AG09309 (cell line): ENCODE data around the gene HIVEP1.

Source experiments
- DNase-seq: peaks from one replicate; pipeline ENCODE4 v3.0.0-alpha.2; 2010; ENCODE audit warnings: low read depth
- H3K4me3 ChIP-seq: 2 replicates; pipeline ENCODE4 v1.5.1; 2011; ENCODE audit warnings: mild to moderate bottlenecking, low read depth, low read length, moderate library complexity; ENCODE audit not compliant: control insufficient read depth
- CTCF ChIP-seq: IDR thresholded peaks from 2 replicates; pipeline ENCODE4 v1.5.1; 2011; ENCODE audit warnings: mild to moderate bottlenecking, low read depth, low read length, inconsistent platforms; ENCODE audit not compliant: insufficient read depth, control insufficient read depth; ENCODE audit errors: missing control alignments

Gene HIVEP1

GRCh38 chr6:12014027-12014872, 2.1 kb downstream of the HIVEP1 start:
- no peak overlapping the region for H3K4me3 ChIP-seq
- DNase-seq: no peak
- TF ChIP-seq CTCF: no peak

- TF ChIP-seq CTCF: no peak
- DNase-seq: no peak
- no peak overlapping the region for H3K4me3 ChIP-seq
These were observed 2.7 kb downstream of the HIVEP1 start for GRCh38 chr6:12014873-12015149.

GRCh38 chr6:12017263-12017662, 5.2 kb downstream of the HIVEP1 start:
- no peak for DNase-seq
- no peak overlapping the region for H3K4me3 ChIP-seq
- no peak for TF ChIP-seq CTCF

- no peak overlapping the region for H3K4me3 ChIP-seq
- TF ChIP-seq CTCF: no peak
These were observed 5.8 kb downstream of the HIVEP1 start for GRCh38 chr6:12017876-12018401.

GRCh38 chr6:12020187-12020791, 8.2 kb downstream of the HIVEP1 start:
- H3K4me3 ChIP-seq: no peak overlapping the region
- no peak for TF ChIP-seq CTCF
- no peak for DNase-seq

More at GRCh38 chr6:12017876-12018401, 5.8 kb downstream of the HIVEP1 start:
- DNase-seq: no peak

GRCh38 chr6:12022481-12022880, 10.4 kb downstream of the HIVEP1 start:
- no peak for DNase-seq

More at GRCh38 chr6:12022481-12022880, 10.4 kb downstream of the HIVEP1 start:
- no peak for TF ChIP-seq CTCF
- no peak overlapping the region for H3K4me3 ChIP-seq
